ENCODE measurements around the gene PAWR. TPM values are rescaled to one million over a fixed set of nuclear protein-coding genes. Genes with fewer than 3 reads are reported as not detected.

The PAWR gene
- total RNA-seq, 2 donors from 2014 or later: 46.4 to 58.7 TPM

- Histone ChIP-seq H3K27me3 (replicated peaks; ENCODE audit: insufficient read depth) (no peaks in the 10 kb centered on the region), H3K4me1 (replicated peaks) (no peaks in the 10 kb centered on the region), H3K9me3 (no peaks in the 10 kb centered on the region), H3K36me3 (no peaks in the 10 kb centered on the region), H3K27ac (no peak overlapping the region), H3K4me3 (no peak overlapping the region)
- WGBS: 96% methylated on average over 35 of the region's 35 CpGs
- TF ChIP-seq POLR2A (IDR thresholded peaks at IDR 0.05) (no peak), POLR2AphosphoS5 (IDR thresholded peaks at IDR 0.05) (no peak)
- TF ChIP-seq, protein P1, sequence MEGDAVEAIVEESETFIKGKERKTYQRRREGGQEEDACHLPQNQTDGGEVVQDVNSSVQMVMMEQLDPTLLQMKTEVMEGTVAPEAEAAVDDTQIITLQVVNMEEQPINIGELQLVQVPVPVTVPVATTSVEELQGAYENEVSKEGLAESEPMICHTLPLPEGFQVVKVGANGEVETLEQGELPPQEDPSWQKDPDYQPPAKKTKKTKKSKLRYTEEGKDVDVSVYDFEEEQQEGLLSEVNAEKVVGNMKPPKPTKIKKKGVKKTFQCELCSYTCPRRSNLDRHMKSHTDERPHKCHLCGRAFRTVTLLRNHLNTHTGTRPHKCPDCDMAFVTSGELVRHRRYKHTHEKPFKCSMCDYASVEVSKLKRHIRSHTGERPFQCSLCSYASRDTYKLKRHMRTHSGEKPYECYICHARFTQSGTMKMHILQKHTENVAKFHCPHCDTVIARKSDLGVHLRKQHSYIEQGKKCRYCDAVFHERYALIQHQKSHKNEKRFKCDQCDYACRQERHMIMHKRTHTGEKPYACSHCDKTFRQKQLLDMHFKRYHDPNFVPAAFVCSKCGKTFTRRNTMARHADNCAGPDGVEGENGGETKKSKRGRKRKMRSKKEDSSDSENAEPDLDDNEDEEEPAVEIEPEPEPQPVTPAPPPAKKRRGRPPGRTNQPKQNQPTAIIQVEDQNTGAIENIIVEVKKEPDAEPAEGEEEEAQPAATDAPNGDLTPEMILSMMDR (IDR thresholded peaks at IDR 0.05): no peak
- intact Hi-C loops (cut with DNase I): no loop called here
- DNase-seq (ENCODE audit: low spot score): no peak
Observed at GRCh38 chr12:79561401-79562132, 129.2 kb downstream of the PAWR start.

DNA sequence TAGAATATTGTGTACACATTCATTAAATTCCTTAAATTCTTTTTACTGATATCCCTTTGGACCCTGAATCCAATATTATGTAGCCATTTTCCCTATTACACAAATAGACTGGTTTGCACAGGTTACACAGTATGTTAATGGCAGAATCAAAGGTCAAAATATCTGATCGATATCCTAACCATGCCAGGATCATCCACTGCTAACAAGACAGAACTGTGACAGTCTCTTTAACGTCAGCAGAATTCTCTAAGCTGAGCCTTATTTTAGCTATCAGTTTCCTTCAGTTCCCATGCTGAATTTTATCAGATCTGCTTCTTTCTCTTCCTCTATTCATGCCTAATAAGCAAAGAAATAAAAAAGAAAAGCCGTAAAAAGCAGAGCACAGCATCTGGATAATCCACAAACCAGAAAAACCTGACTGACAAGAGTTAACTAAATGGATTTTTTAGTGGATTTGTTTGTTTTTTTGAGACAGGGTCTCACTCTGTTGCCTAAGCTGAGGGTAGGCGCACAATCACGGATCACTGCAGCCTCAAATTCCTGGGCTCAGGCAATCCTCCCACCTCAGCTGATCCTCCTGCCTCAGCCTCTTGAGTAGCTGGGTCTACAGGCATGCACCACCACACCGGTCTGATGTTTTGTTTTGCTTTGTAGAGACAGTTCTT, 130.4 kb downstream of the PAWR start:
- Histone ChIP-seq H3K4me1 (replicated peaks) (no peaks in the 10 kb centered on the region), H3K4me3 (no peak overlapping the region), H3K27me3 (replicated peaks; ENCODE audit: insufficient read depth) (no peaks in the 10 kb centered on the region), H3K27ac (peak overlapping the region; percentile 18 to 39), H3K36me3 (no peaks in the 10 kb centered on the region), H3K9me3 (no peaks in the 10 kb centered on the region)
- no peak for TF ChIP-seq POLR2AphosphoS5 (IDR thresholded peaks at IDR 0.05)
- no peak for TF ChIP-seq POLR2A (IDR thresholded peaks at IDR 0.05)
- TF ChIP-seq, protein P1 (IDR thresholded peaks at IDR 0.05): no peak
- 52% methylated on average over 6 of the region's 6 CpGs for WGBS
- no peak for DNase-seq (ENCODE audit: low spot score)
- intact Hi-C loops (cut with DNase I): no loop called here

GRCh38 chr12:79559591-79559990, 131.2 kb downstream of the PAWR start:
- H3K27me3 ChIP-seq (replicated peaks; ENCODE audit: insufficient read depth): no peaks in the 10 kb centered on the region
- 91% methylated on average over 2 of the region's 2 CpGs for WGBS

DNA sequence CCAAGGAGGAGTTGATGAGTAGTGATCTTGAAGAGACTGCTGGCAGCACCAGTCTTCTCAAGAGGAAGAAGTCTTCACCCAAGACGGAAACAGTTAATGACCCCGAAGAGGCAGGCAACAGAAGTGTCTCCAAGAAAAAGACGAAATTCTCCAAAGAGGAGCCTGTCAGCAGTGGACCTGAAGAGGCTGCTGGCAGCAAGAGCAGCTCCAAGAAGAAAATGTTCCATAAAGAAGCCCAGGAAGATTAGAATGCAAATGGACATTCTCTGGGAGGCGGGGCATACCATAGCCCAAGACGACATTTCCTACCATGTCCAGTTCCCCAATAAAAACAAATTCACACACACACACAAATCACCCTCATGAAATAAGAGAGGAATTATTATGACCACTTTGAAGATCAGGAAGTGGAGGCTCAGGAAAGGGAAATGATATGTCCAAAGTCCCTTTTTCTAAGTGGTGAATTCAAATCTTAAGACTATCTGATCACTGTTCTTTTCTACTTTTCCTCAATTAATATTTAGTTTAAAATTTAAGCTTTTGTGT, 131.8 kb downstream of the PAWR start:
- peak overlapping the region in 1 of 2 donors; percentile 1 for H3K27ac ChIP-seq
- no peaks in the 10 kb centered on the region for H3K36me3 ChIP-seq
- TF ChIP-seq POLR2AphosphoS5 (IDR thresholded peaks at IDR 0.05): no peak
- TF ChIP-seq, protein P1 (IDR thresholded peaks at IDR 0.05): no peak
- TF ChIP-seq POLR2A (IDR thresholded peaks at IDR 0.05): no peak
- 50% methylated on average over 5 of the region's 5 CpGs for WGBS
- H3K4me3 ChIP-seq: no peak overlapping the region
- DNase-seq (ENCODE audit: low spot score): no peak
- intact Hi-C loops (cut with DNase I): loop anchor here (5.0 kb wide), 3 partner anchors 133 to 628 kb away; partner anchors contain the start of gene PAWR
- H3K9me3 ChIP-seq: no peaks in the 10 kb centered on the region
- H3K4me1 ChIP-seq (replicated peaks): no peaks in the 10 kb centered on the region
- H3K27me3 ChIP-seq (replicated peaks; ENCODE audit: insufficient read depth): no peaks in the 10 kb centered on the region

More at GRCh38 chr12:79559591-79559990, 131.2 kb downstream of the PAWR start:
- TF ChIP-seq POLR2AphosphoS5 (IDR thresholded peaks at IDR 0.05): no peak
- no peak for TF ChIP-seq POLR2A (IDR thresholded peaks at IDR 0.05)
- TF ChIP-seq, protein P1 (IDR thresholded peaks at IDR 0.05): no peak
- no peaks in the 10 kb centered on the region for H3K9me3 ChIP-seq
- no peaks in the 10 kb centered on the region for H3K4me1 ChIP-seq (replicated peaks)
- H3K4me3 ChIP-seq: no peak overlapping the region
- intact Hi-C loops (cut with DNase I): loop anchor here (5.0 kb wide), 3 partner anchors 133 to 628 kb away; partner anchors contain the start of gene PAWR
- no peak overlapping the region for H3K27ac ChIP-seq
- H3K36me3 ChIP-seq: no peaks in the 10 kb centered on the region
- DNase-seq (ENCODE audit: low spot score): no peak
